HG03060 (cell line): Measurements from ENCODE around the gene MAGEB18.

Experiments used
- ATAC-seq: cut with Tn5 transposase; IDR thresholded peaks from one replicate; pipeline ENCODE4 v1.9.1; 2021; ENCODE audit warnings: low read depth, moderate number of reproducible peaks; ENCODE audit not compliant: unreplicated experiment

Gene MAGEB18

GRCh38 chrX:26138274-26138673 is at the start of gene MAGEB18:
TSS of gene MAGEB18 (plus strand) at chrX:26138343. CDS start at chrX:26138986, 643 bp downstream.
- no peak for ATAC-seq

- ATAC-seq = no peak
Measured at GRCh38 chrX:26100421-26100920, 37.7 kb upstream of the MAGEB18 start.

- no peak for ATAC-seq
Measured at GRCh38 chrX:26109142-26109541, 29.0 kb upstream of the MAGEB18 start.

GRCh38 chrX:26146024-26146423 is 7.9 kb downstream of the MAGEB18 start:
- no peak for ATAC-seq

- ATAC-seq = no peak
Measured at GRCh38 chrX:26160301-26160700, 22.2 kb downstream of the MAGEB18 start, which contains the start of gene MAGEB6B. TSS of gene MAGEB6B (plus strand) at chrX:26160601. CDS start at chrX:26160601, 0 bp downstream.
